Smooth muscle cell (in vitro differentiated cells): ENCODE results near the gene LRRC7. TPM values are rescaled to one million over a fixed set of nuclear protein-coding genes. Genes with fewer than 3 reads are reported as not detected.
A peak's percentile ranks its signal among the peaks of the same experiment; 100 is the strongest.

Experiments
- DNase-seq: peaks from one replicate; lab custom pipeline; 2025; ENCODE audit not compliant: unreplicated experiment; lab: John Stamatoyannopoulos, UW
- H2AFZ ChIP-seq: fragments of 200-600 bp; sonication (generic); 2 replicates; pipeline ENCODE4 v1.6.0; 2016; ENCODE audit warnings: antibody characterized with exemption, low read depth, mild to moderate bottlenecking
- H3F3A ChIP-seq: fragments of 200-600 bp; sonication (generic); 2 replicates; pipeline ENCODE4 v1.6.0; 2017; ENCODE audit warnings: antibody characterized with exemption, low read depth
- H3K27ac ChIP-seq: fragments of 200-600 bp; sonication (generic); 2 replicates; pipeline ENCODE4 v1.5.1; 2016; ENCODE audit warnings: low read depth, mild to moderate bottlenecking
- H3K27me3 ChIP-seq: fragments of 200-600 bp; sonication (generic); 2 replicates; pipeline ENCODE4 v1.6.1; 2016; ENCODE audit warnings: low read depth, mild to moderate bottlenecking
- H3K36me3 ChIP-seq: fragments of 200-600 bp; sonication (generic); 2 replicates; pipeline ENCODE4 v1.5.1; 2016; ENCODE audit warnings: low read depth
- H3K4me1 ChIP-seq: fragments of 200-600 bp; sonication (generic); 2 replicates; pipeline ENCODE4 v1.5.1; 2016; ENCODE audit warnings: low read depth
- H3K4me2 ChIP-seq: fragments of 200-600 bp; sonication (generic); 2 replicates; pipeline ENCODE4 v1.6.0; 2016; ENCODE audit warnings: mild to moderate bottlenecking
- H3K4me3 ChIP-seq: fragments of 200-600 bp; sonication (generic); 2 replicates; pipeline ENCODE4 v1.5.1; 2016; ENCODE audit warnings: mild to moderate bottlenecking
- H3K79me2 ChIP-seq: fragments of 200-600 bp; sonication (generic); 2 replicates; pipeline ENCODE4 v1.6.0; 2016; ENCODE audit warnings: low read depth, mild to moderate bottlenecking
- H3K9ac ChIP-seq: fragments of 200-600 bp; sonication (generic); 2 replicates; pipeline ENCODE4 v1.6.0; 2016; ENCODE audit warnings: low read depth
- H3K9me3 ChIP-seq: fragments of 200-600 bp; sonication (generic); replicated peaks from 2 replicates; pipeline ENCODE4 v1.5.1; 2016; ENCODE audit warnings: low read depth
- H4K20me1 ChIP-seq: fragments of 200-600 bp; sonication (generic); 2 replicates; pipeline ENCODE4 v1.6.0; 2016; ENCODE audit warnings: low read depth
- CTCF ChIP-seq: fragments of 200-600 bp; sonication (generic); IDR thresholded peaks from 2 replicates; pipeline ENCODE4 v1.5.1; 2017; ENCODE audit warnings: borderline replicate concordance, mild to moderate bottlenecking, antibody characterized with exemption; ENCODE audit not compliant: insufficient read depth, poor library complexity, severe bottlenecking
- whole genome bisulfite sequencing: methylation state at CpG from one replicate; pipeline ENCODE4 v1.1.7; 2016; ENCODE audit warnings: low lambda C conversion rate; 5-methylcytosine and 5-hydroxymethylcytosine counted together
- polyA plus RNA-seq: library from polyadenylated mRNA; unstranded; fragments of >200 nt; fragmentation: Nextera tagmentation; extraction: Ambion mirVana; gene quantifications from 2 replicates; pipeline ENCODE4 v1.2.1, GENCODE V29; 2016
- total RNA-seq: library from RNA; depleted of rRNA; stranded (reverse); fragments of >200 nt; gene quantifications from 2 replicates; pipeline ENCODE4 v1.2.3, GENCODE V29; 2014

Gene LRRC7
- total and polyA plus RNA-seq, 2 experiments from 2014 or later = 0.04 to 0.06 TPM

- no peaks in the 10 kb centered on the region for H3K36me3 ChIP-seq
- H3K27ac ChIP-seq = peak overlapping the region; percentile 75
- peak overlapping the region; percentile 28 for H3K9ac ChIP-seq
- no peak for DNase-seq
- no peaks in the 10 kb centered on the region for H3F3A ChIP-seq
- H2AFZ ChIP-seq = no peak overlapping the region
- WGBS = 82% methylated on average over 7 of the region's 7 CpGs
- no peak overlapping the region for H3K4me3 ChIP-seq
- H3K27me3 ChIP-seq = no peaks in the 10 kb centered on the region
- no peaks in the 10 kb centered on the region for H3K9me3 ChIP-seq
- H4K20me1 ChIP-seq = no peaks in the 10 kb centered on the region
- no peak for TF ChIP-seq CTCF
- no peaks in the 10 kb centered on the region for H3K4me1 ChIP-seq
- H3K4me2 ChIP-seq = peak overlapping the region; percentile 53
- H3K79me2 ChIP-seq = no peaks in the 10 kb centered on the region
Measured at GRCh38 chr1:69523461-69523860, 44.3 kb upstream of the LRRC7 start.

- Histone ChIP-seq H3K9ac (peak overlapping the region; percentile 28), H3K79me2 (no peaks in the 10 kb centered on the region), H3K36me3 (no peaks in the 10 kb centered on the region), H3K4me1 (no peaks in the 10 kb centered on the region), H4K20me1 (no peaks in the 10 kb centered on the region), H3K27ac (peak overlapping the region; percentile 75), H3K9me3 (no peaks in the 10 kb centered on the region), H3K4me2 (peak overlapping the region; percentile 53), H3K27me3 (no peaks in the 10 kb centered on the region), H3F3A (no peaks in the 10 kb centered on the region), H3K4me3 (no peak overlapping the region), H2AFZ (no peak overlapping the region)
- WGBS = 85% methylated on average over 1 of the region's 1 CpG
- DNase-seq = no peak
- no peak for TF ChIP-seq CTCF
Measured at GRCh38 chr1:69524015-69524414, 43.7 kb upstream of the LRRC7 start.

GRCh38 chr1:69527273-69527672 lies 40.4 kb upstream of the LRRC7 start:
- WGBS = 78% methylated on average over 2 of the region's 2 CpGs
- no peaks in the 10 kb centered on the region for H3K4me1 ChIP-seq

More at GRCh38 chr1:69527273-69527672, 40.4 kb upstream of the LRRC7 start:
- Histone ChIP-seq H2AFZ (no peak overlapping the region), H3K4me2 (no peak overlapping the region), H3K9me3 (no peaks in the 10 kb centered on the region), H3K79me2 (no peaks in the 10 kb centered on the region), H3K36me3 (no peaks in the 10 kb centered on the region), H3K27ac (no peak overlapping the region), H3F3A (no peaks in the 10 kb centered on the region), H3K9ac (no peak overlapping the region), H3K4me3 (no peak overlapping the region), H3K27me3 (no peaks in the 10 kb centered on the region), H4K20me1 (no peaks in the 10 kb centered on the region)
- no peak for TF ChIP-seq CTCF
- DNase-seq = no peak
